Subcutaneous adipose tissue (tissue), 4 donors: ENCODE data around the gene ATG7. TPM values are rescaled to one million over a fixed set of nuclear protein-coding genes. Genes with fewer than 3 reads are reported as not detected.

Experiments used
- CTCF ChIP-seq: fragments of 450-650 bp; IDR thresholded peaks from one replicate; pipeline ENCODE4 v1.5.1; 2016; ENCODE audit warnings: low read depth, mild to moderate bottlenecking, control low read depth, antibody characterized with exemption, moderate library complexity
- total RNA-seq, 4 donors: library from RNA; depleted of rRNA; stranded (reverse); fragments of >200 nt; gene quantifications; one replicate each; pipeline ENCODE4 v1.1.0, GENCODE V29; 2016

ATG7 gene
- total RNA-seq, 4 donors from 2014 or later, result 55.0 to 130 (median 87.5) TPM

GRCh38 chr3:11420066-11420465, 147.9 kb downstream of the ATG7 start:
- TF ChIP-seq CTCF, result no peak

GRCh38 chr3:11422291-11422690, 150.1 kb downstream of the ATG7 start:
- TF ChIP-seq CTCF, result no peak

- no peak for TF ChIP-seq CTCF
Measured at GRCh38 chr3:11423868-11424267, 151.7 kb downstream of the ATG7 start.

GRCh38 chr3:11424277-11424676, 152.1 kb downstream of the ATG7 start:
- no peak for TF ChIP-seq CTCF

- no peak for TF ChIP-seq CTCF
Measured at GRCh38 chr3:11430207-11430606, 158.0 kb downstream of the ATG7 start.

- no peak for TF ChIP-seq CTCF
Measured at GRCh38 chr3:11430624-11431023, 158.4 kb downstream of the ATG7 start.

- no peak for TF ChIP-seq CTCF
Measured at GRCh38 chr3:11431319-11431718, 159.1 kb downstream of the ATG7 start.
